Measurements from ENCODE around the gene ACAP1. TPM values are rescaled to one million over a fixed set of nuclear protein-coding genes. Genes with fewer than 3 reads are reported as not detected.
"Not testable (repeated sequence)": the region's sequence is repeated elsewhere in the genome, so short reads cannot be mapped to it uniquely, and the experiment has no call there.

Gene ACAP1
- polyA plus RNA-seq, 3 donors, result 7.0 to 12.5 (median 7.6) TPM

DNA sequence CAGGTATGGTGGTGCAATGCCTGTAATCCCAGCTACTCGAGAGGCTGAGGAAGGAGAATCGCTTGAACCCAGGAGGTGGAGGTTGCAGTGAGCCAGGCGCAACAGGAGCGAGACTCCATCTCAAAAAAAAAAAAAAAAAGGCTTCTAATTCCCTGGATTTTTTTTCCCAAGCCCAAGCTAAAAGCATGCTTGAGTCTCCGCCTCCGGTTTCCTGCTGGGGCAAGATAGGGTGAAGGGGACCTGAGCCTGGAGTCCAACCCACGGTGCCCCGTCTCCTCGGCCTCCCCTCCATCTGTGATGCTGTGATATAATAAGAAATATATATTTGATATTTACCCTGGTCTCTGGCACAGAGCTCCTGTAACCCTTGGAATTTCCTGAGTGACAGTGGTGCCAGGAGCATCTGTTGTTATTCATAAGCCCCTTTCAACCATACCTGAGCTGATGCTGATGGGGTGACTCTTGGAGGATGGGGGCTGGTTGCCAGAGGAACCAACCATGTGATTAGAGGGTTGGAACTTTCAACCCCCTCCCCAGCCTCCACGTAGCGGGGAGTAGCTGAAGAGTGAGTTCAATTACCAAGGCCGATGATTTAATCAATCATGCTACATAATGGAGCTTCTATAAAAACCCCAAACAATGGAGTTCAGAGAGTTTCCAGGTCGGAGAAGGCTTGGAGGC, 31.7 kb downstream of the ACAP1 start:
- DNase-seq (ENCODE audit: extremely low read depth in 1 of 11, low read depth in 9 of 11, low spot score in 4 of 11), result no peak

- not testable (repeated sequence) for DNase-seq (ENCODE audit: extremely low read depth in 1 of 11, low read depth in 9 of 11, low spot score in 4 of 11)
Measured at GRCh38 chr17:7368599-7368994, 32.3 kb downstream of the ACAP1 start.

GRCh38 chr17:7369825-7370224, 33.5 kb downstream of the ACAP1 start:
- DNase-seq (ENCODE audit: extremely low read depth in 1 of 11, low read depth in 9 of 11, low spot score in 4 of 11), result no peak

GRCh38 chr17:7370853-7371252, 34.5 kb downstream of the ACAP1 start:
- DNase-seq (ENCODE audit: extremely low read depth in 1 of 11, low read depth in 9 of 11, low spot score in 4 of 11), result no peak

- no peak for DNase-seq (ENCODE audit: extremely low read depth in 1 of 11, low read depth in 9 of 11, low spot score in 4 of 11)
Measured at GRCh38 chr17:7374353-7374752, 38.0 kb downstream of the ACAP1 start.

DNA sequence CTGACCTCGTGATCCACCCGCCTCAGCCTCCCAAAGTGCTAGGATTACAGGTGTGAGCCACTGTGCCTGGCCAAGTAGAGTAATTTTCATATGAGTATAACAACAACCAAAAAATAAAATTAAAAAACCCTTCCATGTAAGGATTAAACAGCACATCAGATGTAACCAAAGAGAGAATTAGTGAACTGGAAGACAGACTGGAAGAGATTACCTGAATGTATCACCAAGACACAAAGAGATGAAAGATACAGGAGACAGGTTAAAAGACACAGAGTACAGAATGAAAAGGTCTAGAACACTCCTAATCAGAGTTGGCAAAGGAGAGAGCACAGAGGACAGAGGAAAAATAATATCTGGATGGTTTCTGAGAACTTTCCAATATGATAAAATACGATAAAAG, 42.8 kb downstream of the ACAP1 start:
- DNase-seq (ENCODE audit: extremely low read depth in 1 of 11, low read depth in 9 of 11, low spot score in 4 of 11), result no peak

GRCh38 chr17:7380321-7380720, 44.0 kb downstream of the ACAP1 start:
- no peak for DNase-seq (ENCODE audit: extremely low read depth in 1 of 11, low read depth in 9 of 11, low spot score in 4 of 11)

- no peak for DNase-seq (ENCODE audit: extremely low read depth in 1 of 11, low read depth in 9 of 11, low spot score in 4 of 11)
Measured at GRCh38 chr17:7380855-7381683, 44.7 kb downstream of the ACAP1 start, which contains the start of gene TNK1. TNK1 (plus strand) TSS chr17:7381089; CDS start chr17:7382927, 1,838 bp downstream.

DNA sequence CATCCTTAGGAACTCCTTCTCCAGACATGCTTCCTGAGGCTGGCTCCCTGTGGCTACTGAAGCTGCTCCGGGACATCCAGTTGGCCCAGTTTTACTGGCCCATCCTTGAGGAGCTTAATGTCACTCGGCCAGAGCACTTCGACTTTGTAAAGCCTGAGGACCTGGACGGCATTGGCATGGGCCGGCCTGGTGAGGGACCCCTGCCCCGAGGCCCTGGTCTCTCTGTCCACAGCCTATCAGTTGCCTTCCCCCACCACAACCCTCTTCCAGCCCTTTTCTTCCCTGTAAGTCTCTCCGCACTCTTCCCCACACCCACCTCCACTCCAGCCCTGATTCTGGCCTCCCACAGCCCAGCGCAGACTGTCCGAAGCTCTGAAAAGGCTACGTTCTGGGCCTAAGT, 46.6 kb downstream of the ACAP1 start:
- no peak for DNase-seq (ENCODE audit: extremely low read depth in 1 of 11, low read depth in 9 of 11, low spot score in 4 of 11)

DNA sequence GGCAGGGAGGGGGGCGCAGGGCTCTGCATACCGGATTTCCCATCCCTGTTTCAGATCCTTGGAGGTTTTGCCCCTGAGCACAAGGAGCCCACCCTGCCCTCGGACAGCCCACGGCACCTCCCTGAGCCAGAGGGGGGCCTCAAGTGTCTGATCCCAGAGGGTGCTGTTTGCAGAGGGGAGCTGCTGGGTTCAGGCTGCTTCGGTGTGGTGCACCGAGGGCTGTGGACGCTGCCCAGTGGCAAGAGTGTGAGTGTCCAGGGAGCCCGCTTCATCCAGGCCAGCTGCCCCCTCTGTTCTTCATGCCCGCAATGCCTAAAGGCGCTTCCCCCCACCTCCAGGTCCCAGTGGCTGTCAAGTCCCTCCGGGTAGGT, 47.0 kb downstream of the ACAP1 start:
- DNase-seq (ENCODE audit: extremely low read depth in 1 of 11, low read depth in 9 of 11, low spot score in 4 of 11), result no peak

- DNase-seq (ENCODE audit: extremely low read depth in 1 of 11, low read depth in 9 of 11, low spot score in 4 of 11), result peak in 2 of 11 donors; percentile 64 to 65
Measured at GRCh38 chr17:7383742-7384488, 47.6 kb downstream of the ACAP1 start.

DNA sequence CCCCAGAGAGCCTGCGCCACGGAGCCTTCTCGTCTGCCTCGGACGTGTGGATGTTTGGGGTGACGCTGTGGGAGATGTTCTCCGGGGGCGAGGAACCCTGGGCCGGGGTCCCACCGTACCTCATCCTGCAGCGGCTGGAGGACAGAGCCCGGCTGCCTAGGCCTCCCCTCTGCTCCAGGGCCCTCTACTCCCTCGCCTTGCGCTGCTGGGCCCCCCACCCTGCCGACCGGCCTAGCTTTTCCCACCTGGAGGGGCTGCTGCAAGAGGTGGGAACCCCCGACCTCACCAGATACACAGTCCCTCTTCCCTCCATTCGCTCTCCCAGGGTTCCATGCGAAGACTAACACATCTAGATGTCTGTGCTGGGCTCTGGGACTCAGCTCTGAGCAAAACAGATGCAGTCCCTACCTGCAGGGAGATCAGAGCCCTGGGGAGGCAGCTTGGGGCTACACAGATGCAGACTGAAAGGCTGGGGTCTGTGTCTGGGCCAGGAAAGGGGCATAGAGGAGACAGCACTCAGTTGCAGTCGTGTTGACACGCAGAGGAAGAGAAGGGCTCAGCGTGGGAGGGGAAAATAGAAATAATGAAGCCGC, 48.3 kb downstream of the ACAP1 start:
- no peak for DNase-seq (ENCODE audit: extremely low read depth in 1 of 11, low read depth in 9 of 11, low spot score in 4 of 11)

- no peak for DNase-seq (ENCODE audit: extremely low read depth in 1 of 11, low read depth in 9 of 11, low spot score in 4 of 11)
Measured at GRCh38 chr17:7388856-7389255, 52.5 kb downstream of the ACAP1 start.

DNA sequence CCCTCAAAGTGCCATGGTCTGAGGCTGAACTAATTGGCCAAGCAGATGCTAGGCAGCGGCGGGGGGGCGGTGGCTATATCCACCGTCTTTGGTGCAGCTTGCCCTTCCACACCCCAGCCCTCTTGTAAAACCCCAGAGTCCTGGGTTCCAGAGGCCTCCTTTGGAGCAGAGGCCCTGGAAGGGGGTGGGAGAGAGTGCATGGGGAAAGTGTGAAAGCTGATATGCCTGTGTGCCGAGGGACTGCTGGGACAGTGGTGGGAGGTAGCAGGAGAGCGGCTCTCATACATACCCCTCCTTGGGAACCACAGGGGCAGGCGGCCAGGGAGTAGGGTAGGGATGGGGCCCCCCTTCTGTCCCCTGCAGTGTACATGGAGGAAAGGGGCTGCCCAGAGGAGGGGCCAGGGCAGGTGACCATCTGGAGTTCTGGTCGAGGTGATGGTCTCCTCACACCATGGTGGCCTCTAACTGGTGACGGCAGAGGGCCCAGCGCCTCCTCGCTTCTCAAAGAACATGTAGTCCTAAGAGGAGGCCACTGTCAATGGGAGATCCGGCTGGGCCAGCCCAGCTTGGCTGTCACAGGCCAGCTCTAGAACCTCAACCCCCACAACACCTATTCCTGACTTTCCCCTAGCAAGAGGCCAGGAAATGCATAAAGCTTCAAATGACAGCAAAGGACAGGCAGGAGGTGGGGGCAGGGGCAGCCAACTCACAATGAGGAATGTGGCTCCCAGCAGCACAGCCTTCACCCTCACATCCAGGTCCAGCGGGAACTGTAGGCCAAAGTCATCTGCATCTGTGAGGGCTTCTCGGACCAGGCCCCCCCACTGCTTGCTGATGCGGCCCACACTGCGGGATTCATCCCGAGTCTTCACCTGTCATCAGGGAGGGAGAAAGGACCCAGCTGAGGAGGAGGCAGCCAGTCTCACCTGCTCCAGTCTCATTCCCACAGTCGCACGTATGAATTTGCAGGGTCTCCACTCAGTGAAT, 53.9 kb downstream of the ACAP1 start:
- no peak for DNase-seq (ENCODE audit: extremely low read depth in 1 of 11, low read depth in 9 of 11, low spot score in 4 of 11)

GRCh38 chr17:7391307-7391706, 55.0 kb downstream of the ACAP1 start:
- no peak for DNase-seq (ENCODE audit: extremely low read depth in 1 of 11, low read depth in 9 of 11, low spot score in 4 of 11)

- no peak for DNase-seq (ENCODE audit: extremely low read depth in 1 of 11, low read depth in 9 of 11, low spot score in 4 of 11)
Measured at GRCh38 chr17:7392696-7393612, 56.6 kb downstream of the ACAP1 start.
